IMR-90 (cell line): Measurements from ENCODE around the gene SCAF11. TPM values are rescaled to one million over a fixed set of nuclear protein-coding genes. Genes with fewer than 3 reads are reported as not detected.

Experiments
- ATAC-seq: fragments of 200-7000 bp; cut with Tn5 transposase; 2 replicates; pipeline ENCODE4 v1.9.1; 2020; ENCODE audit warnings: low read depth, mild to moderate bottlenecking, moderate library complexity
- BruUV-seq: library from RNA; stranded (reverse); fragments of 400-500 nt; replicated peaks from 2 replicates; lab custom pipeline; 2021; lab: Mats Ljungman, UMichigan
- CTCF ChIA-PET: fragments of 300-600 bp; formaldehyde crosslinking; extraction: SDS; loops from one replicate; lab custom pipeline; 2021; ENCODE audit warnings: antibody characterized with exemption; lab: Yijun Ruan, JAX
- POLR2A ChIA-PET: fragments of 300-600 bp; sonication (Branson Sonifier 250); formaldehyde crosslinking; loops from one replicate; lab custom pipeline; 2022; ENCODE audit warnings: antibody characterized with exemption; ENCODE audit not compliant: unreplicated experiment; lab: Charles Lee
- DNase-seq: peaks from one replicate; pipeline ENCODE4 v3.0.0; 2013
- H2AFZ ChIP-seq: replicated peaks from 2 replicates; pipeline ENCODE3; 2013; ENCODE audit warnings: low read length, mild to moderate bottlenecking; ENCODE audit not compliant: poor library complexity
- H2AK5ac ChIP-seq: 2 replicates; pipeline ENCODE4 v1.6.1; 2013; ENCODE audit warnings: low read depth, low read length, inconsistent platforms
- H2AK9ac ChIP-seq: replicated peaks from 2 replicates; pipeline ENCODE3; 2013; ENCODE audit warnings: mild to moderate bottlenecking, low read depth, low read length, moderate library complexity; ENCODE audit not compliant: poor library complexity
- H2BK120ac ChIP-seq: 2 replicates; pipeline ENCODE4 v1.6.1; 2013; ENCODE audit warnings: low read depth, low read length, inconsistent platforms
- H2BK15ac ChIP-seq: 3 replicates; pipeline ENCODE4 v1.6.1; 2013; ENCODE audit warnings: low read depth, low read length, inconsistent platforms
- H2BK20ac ChIP-seq: 2 replicates; pipeline ENCODE4 v1.6.1; 2013; ENCODE audit warnings: low read depth, mild to moderate bottlenecking, inconsistent platforms, low read length, moderate library complexity
- H2BK5ac ChIP-seq: 2 replicates; pipeline ENCODE4 v1.6.1; 2013; ENCODE audit warnings: mild to moderate bottlenecking, low read depth, low read length, inconsistent platforms; ENCODE audit not compliant: poor library complexity, severe bottlenecking
- H3K14ac ChIP-seq: replicated peaks from 2 replicates; pipeline ENCODE4 v1.6.1; 2013; ENCODE audit warnings: low read depth, low read length, inconsistent platforms
- H3K18ac ChIP-seq: 2 replicates; pipeline ENCODE4 v1.6.1; 2013; ENCODE audit warnings: low read depth, low read length, control low read depth
- H3K23ac ChIP-seq: 2 replicates; pipeline ENCODE4 v1.6.1; 2013; ENCODE audit warnings: low read depth, low read length, inconsistent platforms
- H3K27ac ChIP-seq: 2 replicates; pipeline ENCODE4 v1.5.1; 2013; ENCODE audit warnings: mild to moderate bottlenecking, control low read depth, low read length; ENCODE audit not compliant: insufficient read depth
- H3K27me3 ChIP-seq: 2 replicates; pipeline ENCODE4 v1.6.1; 2013; ENCODE audit warnings: low read length; ENCODE audit not compliant: control insufficient read depth, insufficient read depth
- H3K36me3 ChIP-seq: 2 replicates; pipeline ENCODE4 v1.6.1; 2013; ENCODE audit warnings: low read length, mixed read lengths; ENCODE audit not compliant: control insufficient read depth, insufficient read depth
- H3K4ac ChIP-seq: 2 replicates; pipeline ENCODE4 v1.6.1; 2013; ENCODE audit warnings: low read depth, low read length, inconsistent platforms
- H3K4me1 ChIP-seq: 2 replicates; pipeline ENCODE4 v1.6.1; 2013; ENCODE audit warnings: low read length, mixed read lengths; ENCODE audit not compliant: control insufficient read depth, insufficient read depth
- H3K4me2 ChIP-seq: 2 replicates; pipeline ENCODE4 v1.6.1; 2013; ENCODE audit warnings: low read depth, mild to moderate bottlenecking, control low read depth, low read length, moderate library complexity
- H3K4me3 ChIP-seq: 2 replicates; pipeline ENCODE4 v1.5.1; 2013; ENCODE audit warnings: low read depth, mild to moderate bottlenecking, control low read depth, low read length, moderate library complexity; ENCODE audit not compliant: insufficient read depth
- H3K56ac ChIP-seq: 2 replicates; pipeline ENCODE4 v1.6.1; 2013; ENCODE audit warnings: low read length, inconsistent platforms; ENCODE audit not compliant: insufficient read depth; ENCODE audit errors: extremely low read depth
- H3K79me1 ChIP-seq, 2 experiments: 2 replicates each; pipeline ENCODE4 v1.6.1; 2013; ENCODE audit warnings: low read length in 2 of 2, inconsistent platforms in 1 of 2, low read depth in 1 of 2
- H3K9ac ChIP-seq: 2 replicates; pipeline ENCODE4 v1.6.1; 2013; ENCODE audit warnings: low read depth, low read length, control low read depth
- H3K9me1 ChIP-seq: 2 replicates; pipeline ENCODE4 v1.6.1; 2013; ENCODE audit warnings: low read length, inconsistent platforms; ENCODE audit not compliant: insufficient read depth
- H3K9me3 ChIP-seq: 2 replicates; pipeline ENCODE4 v1.6.1; 2013; ENCODE audit warnings: low read length; ENCODE audit not compliant: control insufficient read depth, insufficient read depth
- H4K20me1 ChIP-seq: 2 replicates; pipeline ENCODE4 v1.6.1; 2013; ENCODE audit warnings: low read length, inconsistent platforms; ENCODE audit not compliant: insufficient read depth
- H4K5ac ChIP-seq: 2 replicates; pipeline ENCODE4 v1.6.1; 2013; ENCODE audit warnings: mild to moderate bottlenecking, low read depth, low read length, control low read depth
- H4K8ac ChIP-seq, 2 experiments: 2 replicates each; pipeline ENCODE4 v1.6.1; 2013; ENCODE audit warnings: low read depth in 2 of 2, low read length in 2 of 2, control low read depth in 1 of 2, inconsistent platforms in 1 of 2
- H4K91ac ChIP-seq: 2 replicates; pipeline ENCODE4 v1.6.1; 2013; ENCODE audit warnings: low read depth, low read length, inconsistent platforms; ENCODE audit not compliant: insufficient read depth
- BHLHE40 ChIP-seq: fragments of 150-350 bp; IDR thresholded peaks from 2 replicates; pipeline ENCODE4 v1.6.1; 2016; ENCODE audit warnings: mild to moderate bottlenecking, low read depth, low read length
- CEBPB ChIP-seq: IDR thresholded peaks from 2 replicates; pipeline ENCODE4 v1.6.1; 2012; ENCODE audit warnings: low read depth, low read length, improper control_type of control experiment
- CHD1 ChIP-seq: IDR thresholded peaks from 2 replicates; pipeline ENCODE4 v1.6.1; 2012; ENCODE audit warnings: low read depth, low read length, improper control_type of control experiment
- CTCF ChIP-seq: conservative IDR thresholded peaks from 2 replicates; pipeline ENCODE4 v1.5.1; 2012; ENCODE audit warnings: mild to moderate bottlenecking, low read depth, low read length, improper control_type of control experiment
- FOS ChIP-seq: fragments of 150-350 bp; IDR thresholded peaks from 2 replicates; pipeline ENCODE4 v1.6.1; 2016; ENCODE audit warnings: low read depth, low read length
- MAFK ChIP-seq: IDR thresholded peaks from 2 replicates; pipeline ENCODE4 v1.6.1; 2012; ENCODE audit warnings: low read depth, low read length, improper control_type of control experiment
- MAZ ChIP-seq: IDR thresholded peaks from 2 replicates; pipeline ENCODE4 v1.6.1; 2012; ENCODE audit warnings: low read depth, mild to moderate bottlenecking, low read length, improper control_type of control experiment, moderate library complexity, borderline replicate concordance
- MXI1 ChIP-seq: IDR thresholded peaks from 2 replicates; pipeline ENCODE4 v1.6.1; 2012; ENCODE audit warnings: low read depth, mild to moderate bottlenecking, low read length, moderate library complexity, borderline replicate concordance
- NFE2L2 ChIP-seq: fragments of 150-350 bp; IDR thresholded peaks from 2 replicates; pipeline ENCODE4 v1.6.1; 2016; ENCODE audit warnings: low read depth, mild to moderate bottlenecking, low read length
- POLR2A ChIP-seq: IDR thresholded peaks from 2 replicates; pipeline ENCODE4 v1.6.1; 2012; ENCODE audit warnings: mild to moderate bottlenecking, low read depth, low read length
- RAD21 ChIP-seq: IDR thresholded peaks from 2 replicates; pipeline ENCODE4 v1.6.1; 2012; ENCODE audit warnings: low read length, improper control_type of control experiment
- RCOR1 ChIP-seq: IDR thresholded peaks from 2 replicates; pipeline ENCODE4 v1.6.1; 2012; ENCODE audit warnings: mild to moderate bottlenecking, low read length, improper control_type of control experiment; ENCODE audit not compliant: insufficient replicate concordance
- RFX5 ChIP-seq: IDR thresholded peaks from 2 replicates; pipeline ENCODE4 v1.8.0; 2012; ENCODE audit warnings: low read depth, mild to moderate bottlenecking, low read length, moderate library complexity
- SMC3 ChIP-seq: fragments of 150-350 bp; IDR thresholded peaks from 2 replicates; pipeline ENCODE4 v1.6.1; 2016; ENCODE audit warnings: low read depth, mild to moderate bottlenecking, antibody characterized with exemption, low read length, moderate library complexity
- USF2 ChIP-seq: fragments of 150-350 bp; IDR thresholded peaks from 2 replicates; pipeline ENCODE4 v1.6.1; 2017; ENCODE audit warnings: mild to moderate bottlenecking, antibody characterized with exemption, low read length, low read depth
- dilution Hi-C: fragments of 300-500 bp; cut with HindIII; formaldehyde crosslinking; loops from one replicate; pipeline ENCODE4 v1.14.3; 2018; ENCODE audit warnings: low sequenced_read_pairs; ENCODE audit not compliant: unreplicated experiment
- in situ Hi-C: fragments of 300-500 bp; cut with MboI; formaldehyde crosslinking; loops from 3 replicates; pipeline ENCODE4 v1.14.3; 2019; ENCODE audit warnings: low sequenced_read_pairs, inconsistent platforms, mixed read lengths
- intact Hi-C: fragments of 100-400 bp; cut with micrococcal nuclease; formaldehyde crosslinking; loops from 2 replicates; pipeline ENCODE4 v1.10.0; 2022
- polyA plus RNA-seq, 3 experiments: library from polyadenylated mRNA; depleted of rRNA; stranded (reverse); fragments of >200 nt; gene quantifications; 2 replicates each; pipeline ENCODE4 v1.2.3, GENCODE V29; 2012; ENCODE audit warnings: low replicate concordance in 1 of 3
- total RNA-seq: library from RNA; depleted of rRNA; stranded (reverse); fragments of >200 nt; gene quantifications from 2 replicates; pipeline ENCODE4 v1.2.3, GENCODE V29; 2012
- TF ChIP-seq, protein P1 (sequence below): fragments of 150-350 bp; IDR thresholded peaks from 2 replicates; pipeline ENCODE4 v1.6.1; 2016; ENCODE audit warnings: low read depth, mild to moderate bottlenecking, low read length, moderate library complexity, borderline replicate concordance

SCAF11 gene
- total and polyA plus RNA-seq, 2 of the 4 experiments (the other 2 are of a cell fraction), result 33.9 to 70.4 TPM

DNA sequence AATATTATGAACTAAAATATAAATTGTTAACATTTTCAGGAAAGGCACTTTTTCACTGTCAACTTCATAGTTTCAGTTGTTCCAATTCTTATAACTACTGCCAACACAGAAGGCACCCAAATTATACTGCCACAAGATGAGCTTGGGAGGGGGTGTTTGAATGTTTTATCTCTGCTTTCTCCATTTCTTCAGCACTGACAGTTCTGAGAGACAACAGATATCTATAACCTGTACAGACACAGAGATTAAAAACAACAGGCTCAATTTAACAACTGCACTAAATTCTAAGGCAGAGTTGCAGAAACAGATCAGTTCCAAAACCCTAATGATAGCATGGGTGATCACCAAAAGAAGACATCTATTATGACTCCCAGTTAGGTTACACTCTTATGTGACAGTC is 12.8 kb downstream of the SCAF11 start:
- intact Hi-C loops, result loop anchor here (1.0 kb wide), 1 partner anchor 8 kb away; no protein-coding TSS in a partner anchor
- no peak overlapping the region for H3K56ac ChIP-seq
- H2BK20ac ChIP-seq, result no peak overlapping the region
- H3K9ac ChIP-seq, result no peak overlapping the region
- no peak for DNase-seq
- BruUV-seq, result no TSS peak
- H3K36me3 ChIP-seq, result 0 out of 2 replicates have a peak, but pooled peaks cover 1% of the 10 kb centered on the region
- in situ Hi-C loops, result no loop called here
- no peak overlapping the region for H4K91ac ChIP-seq
- CTCF ChIA-PET, result no interaction called here
- H3K9me1 ChIP-seq, result peaks cover 5% of the 10 kb centered on the region; the same call in 1 of the 2 replicates
- no peak overlapping the region for H2AK9ac ChIP-seq
- dilution Hi-C loops, result no loop called here
- H4K5ac ChIP-seq, result no peak overlapping the region
- no peak overlapping the region for H2BK120ac ChIP-seq
- TF ChIP-seq USF2 (no peak), POLR2A (no peak), RFX5 (no peak), MAZ (no peak), CHD1 (no peak), CTCF (no peak), FOS (no peak), CEBPB (no peak), NFE2L2 (no peak), RAD21 (no peak), BHLHE40 (no peak), RCOR1 (no peak), MAFK (no peak), MXI1 (no peak), SMC3 (no peak)
- TF ChIP-seq, protein P1, sequence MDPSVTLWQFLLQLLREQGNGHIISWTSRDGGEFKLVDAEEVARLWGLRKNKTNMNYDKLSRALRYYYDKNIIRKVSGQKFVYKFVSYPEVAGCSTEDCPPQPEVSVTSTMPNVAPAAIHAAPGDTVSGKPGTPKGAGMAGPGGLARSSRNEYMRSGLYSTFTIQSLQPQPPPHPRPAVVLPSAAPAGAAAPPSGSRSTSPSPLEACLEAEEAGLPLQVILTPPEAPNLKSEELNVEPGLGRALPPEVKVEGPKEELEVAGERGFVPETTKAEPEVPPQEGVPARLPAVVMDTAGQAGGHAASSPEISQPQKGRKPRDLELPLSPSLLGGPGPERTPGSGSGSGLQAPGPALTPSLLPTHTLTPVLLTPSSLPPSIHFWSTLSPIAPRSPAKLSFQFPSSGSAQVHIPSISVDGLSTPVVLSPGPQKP, result no peak
- H3K4me1 ChIP-seq, result peaks cover 8% of the 10 kb centered on the region
- no peak overlapping the region for H3K27ac ChIP-seq
- H3K4me2 ChIP-seq, result no peak overlapping the region
- no peak overlapping the region for H2BK5ac ChIP-seq
- H3K18ac ChIP-seq, result no peak overlapping the region
- no peak overlapping the region for H2AFZ ChIP-seq
- no peaks in the 10 kb centered on the region for H3K27me3 ChIP-seq
- no peak overlapping the region for H3K14ac ChIP-seq
- POLR2A ChIA-PET, result no interaction called here
- no peak overlapping the region for H4K8ac ChIP-seq
- peaks cover 70% of the 10 kb centered on the region for H4K20me1 ChIP-seq
- H3K4ac ChIP-seq, result no peak overlapping the region
- no peak overlapping the region for H3K23ac ChIP-seq
- H2BK15ac ChIP-seq, result no peak overlapping the region
- H3K9me3 ChIP-seq, result no peaks in the 10 kb centered on the region
- peaks cover 19 to 58% of the 10 kb centered on the region in 2 experiments for H3K79me1 ChIP-seq
- no peak for ATAC-seq
- no peak overlapping the region for H3K4me3 ChIP-seq
- no peak overlapping the region for H2AK5ac ChIP-seq
